ENCODE data around the gene SLC39A11. TPM values are rescaled to one million over a fixed set of nuclear protein-coding genes. Genes with fewer than 3 reads are reported as not detected.

The SLC39A11 gene
- total and polyA plus RNA-seq, 2 of the 13 experiments (the other 11 are each of a cell fraction or from before 2014, with no cell fraction given), result 17.2 to 31.5 TPM

GRCh38 chr17:72613806-72614292 lies 478.6 kb downstream of the SLC39A11 start:
- Histone ChIP-seq H3K4me1 (ENCODE audit: insufficient read depth, low read length) (peaks cover 64% of the 10 kb centered on the region), H3K36me3 (replicated peaks in 1 of 2; ENCODE audit: control insufficient read depth in 1 of 2, insufficient read depth in 2 of 2, low read length in 2 of 2) (no peaks in the 10 kb centered on the region), H3K4me3 (replicated peaks in 1 of 3; ENCODE audit: insufficient read depth in 1 of 3, low read depth in 2 of 3, low read length in 3 of 3) (no peak overlapping the region), H3K9me3 (ENCODE audit: low read length) (no peaks in the 10 kb centered on the region), H4K20me1 (ENCODE audit: insufficient read depth, low read length) (no peaks in the 10 kb centered on the region), H3K4me2 (ENCODE audit: low read depth, low read length) (peak overlapping the region; percentile 86; the same call in 1 of the 2 replicates), H3K9ac (ENCODE audit: insufficient read depth, low read depth, low read length) (peak overlapping the region; percentile 16; the same call in 1 of the 2 replicates), H3K27me3 (ENCODE audit: control insufficient read depth in 1 of 2, insufficient read depth in 2 of 2, low read length in 2 of 2) (no peaks in the 10 kb centered on the region), H3K79me2 (ENCODE audit: insufficient read depth, low read length) (no peaks in the 10 kb centered on the region), H3K27ac (ENCODE audit: extremely low read length, insufficient read depth, low read length) (peak overlapping the region; percentile 65), H2AFZ (ENCODE audit: low read length) (no peak overlapping the region)
- in situ Hi-C loops (cut with HindIII; ENCODE audit: extremely low pct_ligation_motif_present, low pct_unique_long_range_greater_than_20kb) (no loop called here), intact Hi-C loops (cut with micrococcal nuclease; ENCODE audit: unreplicated experiment) (loop anchor here (1.0 to 2.0 kb wide), 2 partner anchors 10 to 19 kb away; no protein-coding TSS in a partner anchor)
- no peak for ATAC-seq
- DNase-seq (ENCODE audit: low spot score), result no peak
- ChIA-PET CTCF (ENCODE audit: low intra/inter-chr PET ratio, low total read pairs) (no interaction called here), POLR2A (interaction anchor here (0.9 to 4.2 kb wide), 5 partner anchors 10 to 33 kb away, joined by 3 to 48 read pairs (median 17); no protein-coding TSS in a partner anchor)
- WGBS (ENCODE audit: low lambda C conversion rate), result 87% methylated on average over 3 of the region's 3 CpGs
- no peak for FAIRE-seq
- no peak for TF ChIP-seq HOXA5 (CRISPR knock-in tag; IDR thresholded peaks at IDR 0.05)
- 0 out of 2 replicates have a peak, but pooled peaks have one; percentile 8 for TF ChIP-seq RXRA (CRISPR knock-in tag; IDR thresholded peaks at IDR 0.05)
- no TSS peak for BruUV-seq (replicated peaks)

DNA sequence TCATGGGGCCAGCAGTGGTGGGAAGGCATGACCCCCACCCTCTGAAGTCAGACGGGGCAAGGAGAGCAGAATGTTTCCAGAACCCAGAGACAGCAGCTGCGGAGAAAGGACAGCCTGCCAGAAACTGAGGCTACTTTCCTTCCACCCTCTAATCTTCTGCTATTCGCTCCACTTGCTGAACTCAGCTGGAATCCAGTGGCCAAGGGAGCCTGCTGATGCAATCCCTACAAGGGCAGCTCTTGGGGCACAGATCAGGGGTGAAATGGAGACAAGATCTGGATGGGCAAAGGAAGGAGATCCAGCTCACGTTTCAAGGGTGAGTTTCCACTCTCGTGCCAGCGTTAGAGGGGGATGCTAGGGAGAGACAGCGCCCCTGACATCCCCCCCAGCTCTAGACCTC lies 479.1 kb downstream of the SLC39A11 start:
- H3K27ac ChIP-seq (ENCODE audit: extremely low read length, insufficient read depth, low read length), result peak overlapping the region; percentile 2
- ChIA-PET CTCF (ENCODE audit: low intra/inter-chr PET ratio, low total read pairs) (no interaction called here), POLR2A (interaction anchor here (0.9 to 4.2 kb wide), 5 partner anchors 10 to 33 kb away, joined by 3 to 48 read pairs (median 17); no protein-coding TSS in a partner anchor)
- ATAC-seq, result no peak
- intact Hi-C loops (cut with micrococcal nuclease; ENCODE audit: unreplicated experiment) (no loop called here), in situ Hi-C loops (cut with HindIII; ENCODE audit: extremely low pct_ligation_motif_present, low pct_unique_long_range_greater_than_20kb) (no loop called here)
- no peak for FAIRE-seq
- H3K9me3 ChIP-seq (ENCODE audit: low read length), result no peaks in the 10 kb centered on the region
- H3K4me2 ChIP-seq (ENCODE audit: low read depth, low read length), result 0 out of 2 replicates have a peak overlapping the region, but pooled peaks have one; percentile 3
- H3K27me3 ChIP-seq (ENCODE audit: control insufficient read depth in 1 of 2, insufficient read depth in 2 of 2, low read length in 2 of 2), result no peaks in the 10 kb centered on the region
- no TSS peak for BruUV-seq (replicated peaks)
- WGBS (ENCODE audit: low lambda C conversion rate), result 92% methylated on average over 7 of the region's 7 CpGs
- no peaks in the 10 kb centered on the region for H4K20me1 ChIP-seq (ENCODE audit: insufficient read depth, low read length)
- no peak for DNase-seq (ENCODE audit: low spot score)
- H3K36me3 ChIP-seq (replicated peaks in 1 of 2; ENCODE audit: control insufficient read depth in 1 of 2, insufficient read depth in 2 of 2, low read length in 2 of 2), result no peaks in the 10 kb centered on the region
- no peaks in the 10 kb centered on the region for H3K79me2 ChIP-seq (ENCODE audit: insufficient read depth, low read length)
- no peak overlapping the region for H3K4me3 ChIP-seq (replicated peaks in 1 of 3; ENCODE audit: insufficient read depth in 1 of 3, low read depth in 2 of 3, low read length in 3 of 3)
- peak overlapping the region; percentile 46 for H2AFZ ChIP-seq (ENCODE audit: low read length)
- H3K9ac ChIP-seq (ENCODE audit: insufficient read depth, low read depth, low read length), result peak overlapping the region; percentile 16; the same call in 1 of the 2 replicates
- peaks cover 60% of the 10 kb centered on the region for H3K4me1 ChIP-seq (ENCODE audit: insufficient read depth, low read length)
- TF ChIP-seq ATF3 (CRISPR knock-in tag; IDR thresholded peaks at IDR 0.05) (peak; percentile 80), ZNF253 (CRISPR knock-in tag; IDR thresholded peaks at IDR 0.05; ENCODE audit: borderline replicate concordance) (peak; percentile 40; the same call in 1 of the 2 replicates), BHLHE40 (IDR thresholded peaks at IDR 0.05; ENCODE audit: low read length) (no peak), CEBPG (CRISPR knock-in tag; IDR thresholded peaks at IDR 0.05) (peak; percentile 89), RXRA (CRISPR knock-in tag; IDR thresholded peaks at IDR 0.05) (0 out of 2 replicates have a peak, but pooled peaks have one; percentile 36), ZNF644 (CRISPR knock-in tag; IDR thresholded peaks at IDR 0.05; ENCODE audit: low read depth) (peak; percentile 78), ZSCAN20 (CRISPR knock-in tag; IDR thresholded peaks at IDR 0.05; ENCODE audit: borderline replicate concordance) (no peak), ZNF430 (CRISPR knock-in tag; IDR thresholded peaks at IDR 0.05) (no peak), TEAD3 (CRISPR knock-in tag; optimal IDR thresholded peaks at IDR 0.05; ENCODE audit: borderline replicate concordance) (peak; percentile 20), ISL2 (CRISPR knock-in tag; IDR thresholded peaks at IDR 0.05) (no peak), AKAP8 (CRISPR knock-in tag; IDR thresholded peaks at IDR 0.05) (no peak), GATAD2A (CRISPR knock-in tag; IDR thresholded peaks at IDR 0.05) (peak; percentile 32; the same call in 1 of the 2 replicates)
- TF ChIP-seq, protein P1, sequence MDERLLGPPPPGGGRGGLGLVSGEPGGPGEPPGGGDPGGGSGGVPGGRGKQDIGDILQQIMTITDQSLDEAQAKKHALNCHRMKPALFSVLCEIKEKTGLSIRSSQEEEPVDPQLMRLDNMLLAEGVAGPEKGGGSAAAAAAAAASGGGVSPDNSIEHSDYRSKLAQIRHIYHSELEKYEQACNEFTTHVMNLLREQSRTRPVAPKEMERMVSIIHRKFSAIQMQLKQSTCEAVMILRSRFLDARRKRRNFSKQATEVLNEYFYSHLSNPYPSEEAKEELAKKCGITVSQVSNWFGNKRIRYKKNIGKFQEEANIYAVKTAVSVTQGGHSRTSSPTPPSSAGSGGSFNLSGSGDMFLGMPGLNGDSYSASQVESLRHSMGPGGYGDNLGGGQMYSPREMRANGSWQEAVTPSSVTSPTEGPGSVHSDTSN (CRISPR knock-in tag; IDR thresholded peaks at IDR 0.05), result no peak
- TF ChIP-seq, protein P2, sequence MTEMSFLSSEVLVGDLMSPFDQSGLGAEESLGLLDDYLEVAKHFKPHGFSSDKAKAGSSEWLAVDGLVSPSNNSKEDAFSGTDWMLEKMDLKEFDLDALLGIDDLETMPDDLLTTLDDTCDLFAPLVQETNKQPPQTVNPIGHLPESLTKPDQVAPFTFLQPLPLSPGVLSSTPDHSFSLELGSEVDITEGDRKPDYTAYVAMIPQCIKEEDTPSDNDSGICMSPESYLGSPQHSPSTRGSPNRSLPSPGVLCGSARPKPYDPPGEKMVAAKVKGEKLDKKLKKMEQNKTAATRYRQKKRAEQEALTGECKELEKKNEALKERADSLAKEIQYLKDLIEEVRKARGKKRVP (CRISPR knock-in tag; IDR thresholded peaks at IDR 0.05), result peak in 1 of 2 experiments; percentile 96; a peak in 2 of 4 replicates

Measured in HepG2 (cell line).